ENCODE results near the gene CCDC188.

The CCDC188 gene
- 0 to 0.54 (median 0.31) reads per million in 4 donors for total RNA-seq

DNA sequence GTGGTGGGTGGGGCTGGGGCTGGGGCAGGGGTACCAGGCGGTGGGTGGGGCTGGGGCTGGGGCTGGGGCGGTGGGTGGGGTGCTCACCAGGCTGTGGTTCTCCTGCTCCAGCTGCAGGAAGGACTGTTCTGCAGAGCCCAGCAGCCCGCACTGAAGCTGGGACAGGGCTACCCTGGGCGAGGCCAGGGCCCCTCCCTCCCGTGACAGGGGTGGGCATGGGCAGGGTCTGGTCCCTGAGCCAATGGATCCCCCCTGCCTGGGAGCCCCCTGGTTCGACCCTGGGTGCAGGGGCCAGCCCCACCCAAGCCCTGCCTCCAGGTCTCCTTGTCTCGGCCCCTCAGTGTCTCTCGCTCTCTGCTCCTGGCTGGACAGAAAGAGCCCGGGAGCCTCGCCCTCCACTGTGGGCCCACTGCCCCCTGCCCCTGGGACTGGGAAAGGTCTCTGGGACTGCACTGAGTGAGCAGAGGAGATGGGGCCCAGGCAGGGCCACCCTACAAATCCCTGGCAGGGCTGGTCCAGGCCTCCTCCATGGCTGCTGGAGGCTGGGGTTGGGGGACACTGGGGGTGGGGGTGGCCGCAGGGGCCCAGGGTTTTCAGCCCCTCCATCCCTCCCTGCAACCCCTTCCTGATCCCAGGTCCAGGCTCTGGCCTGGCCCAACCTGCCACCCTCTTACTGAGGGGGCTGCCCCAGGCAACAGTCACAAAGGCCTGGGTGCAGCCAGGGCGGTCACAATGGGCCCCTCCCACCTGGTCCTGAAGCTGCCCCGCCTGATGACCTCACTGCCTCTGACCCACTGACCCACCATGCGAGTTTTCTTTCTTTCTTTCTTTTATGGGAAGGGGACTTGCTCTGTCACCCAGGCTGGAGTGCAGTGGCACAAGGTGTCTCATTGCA, at the start of gene CCDC188:
Gene CCDC188 (minus strand): TSS at position 675 of the 895 bp plus-strand sequence. CDS start 69 bp downstream, at position 606.
- DNase-seq: no peak

- no peak for DNase-seq
Measured at GRCh38 chr22:20199906-20200305, 49.1 kb upstream of the CCDC188 start.

- DNase-seq: no peak
Measured at GRCh38 chr22:20199413-20199842, 48.6 kb upstream of the CCDC188 start.

- DNase-seq: no peak
Measured at GRCh38 chr22:20198557-20199319, 47.9 kb upstream of the CCDC188 start.

DNA sequence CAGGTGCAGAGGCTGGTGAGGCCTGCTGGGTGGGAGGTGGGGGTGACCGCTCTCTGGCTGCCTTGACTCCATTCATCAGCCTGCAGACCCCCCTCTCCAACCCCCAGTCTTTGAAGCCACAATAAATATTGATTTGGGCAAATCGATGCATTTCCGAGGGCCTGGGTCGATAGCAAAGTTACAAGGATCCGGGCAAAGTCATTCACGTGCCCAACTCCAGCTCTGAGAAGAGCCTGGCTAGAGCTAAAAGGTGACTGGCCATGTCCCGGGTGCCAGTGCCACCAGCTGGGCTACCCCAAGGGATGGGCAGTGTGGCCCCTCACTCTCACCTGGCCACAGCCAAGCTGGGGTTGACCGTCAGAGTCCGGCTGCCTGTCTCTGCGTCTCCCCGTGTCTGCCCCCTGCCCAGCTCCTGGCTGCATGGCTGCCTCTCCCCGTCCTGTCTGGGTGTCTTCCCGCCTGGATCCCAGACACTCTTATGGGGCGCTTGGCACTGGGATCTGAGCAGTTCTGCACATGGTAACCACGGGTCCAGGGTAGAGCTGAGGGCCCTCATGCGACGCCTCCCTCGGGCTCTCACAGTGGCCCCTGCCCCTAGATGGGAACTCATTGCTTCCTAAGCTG, 46.7 kb upstream of the CCDC188 start:
- DNase-seq: no peak

GRCh38 chr22:20196094-20196842, 45.4 kb upstream of the CCDC188 start:
- no peak for DNase-seq

- DNase-seq: no peak
Measured at GRCh38 chr22:20194681-20195593, 44.1 kb upstream of the CCDC188 start.

DNA sequence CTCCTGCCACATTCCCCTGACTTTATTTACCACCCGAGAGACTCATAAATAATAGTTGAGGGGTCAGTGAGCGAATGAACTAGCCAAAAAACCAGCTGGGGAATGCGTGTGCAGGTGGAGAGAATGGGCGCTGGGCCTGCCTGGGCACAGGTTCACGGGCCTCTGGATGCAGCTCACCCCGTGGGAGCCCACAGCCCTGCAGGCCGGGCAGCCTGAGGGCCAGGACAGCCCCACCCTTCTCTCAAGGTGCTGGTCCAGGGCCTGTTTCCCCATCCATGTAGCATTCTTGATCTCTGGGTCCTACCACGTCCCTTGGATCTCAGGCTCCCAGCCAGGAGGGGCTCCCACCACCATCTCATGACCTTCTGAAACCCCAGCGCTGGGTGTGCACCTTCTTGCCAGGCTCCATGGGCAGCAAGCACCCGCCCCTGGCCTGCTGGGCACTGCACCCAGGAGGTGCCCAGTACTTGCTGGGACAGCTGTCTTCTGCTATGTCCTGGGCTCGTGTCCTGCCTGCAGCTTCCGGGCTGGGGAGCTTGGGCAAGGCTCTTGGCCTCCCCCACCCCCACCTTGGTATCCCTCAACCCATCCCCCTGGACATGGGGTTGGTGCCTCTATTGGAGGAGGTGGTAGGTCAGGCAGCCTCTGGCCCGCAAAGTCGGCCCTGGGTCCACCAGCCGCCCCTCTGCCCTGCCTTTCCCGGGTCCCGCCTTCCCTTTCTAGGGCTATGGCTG, 43.1 kb upstream of the CCDC188 start:
- DNase-seq: no peak

DNA sequence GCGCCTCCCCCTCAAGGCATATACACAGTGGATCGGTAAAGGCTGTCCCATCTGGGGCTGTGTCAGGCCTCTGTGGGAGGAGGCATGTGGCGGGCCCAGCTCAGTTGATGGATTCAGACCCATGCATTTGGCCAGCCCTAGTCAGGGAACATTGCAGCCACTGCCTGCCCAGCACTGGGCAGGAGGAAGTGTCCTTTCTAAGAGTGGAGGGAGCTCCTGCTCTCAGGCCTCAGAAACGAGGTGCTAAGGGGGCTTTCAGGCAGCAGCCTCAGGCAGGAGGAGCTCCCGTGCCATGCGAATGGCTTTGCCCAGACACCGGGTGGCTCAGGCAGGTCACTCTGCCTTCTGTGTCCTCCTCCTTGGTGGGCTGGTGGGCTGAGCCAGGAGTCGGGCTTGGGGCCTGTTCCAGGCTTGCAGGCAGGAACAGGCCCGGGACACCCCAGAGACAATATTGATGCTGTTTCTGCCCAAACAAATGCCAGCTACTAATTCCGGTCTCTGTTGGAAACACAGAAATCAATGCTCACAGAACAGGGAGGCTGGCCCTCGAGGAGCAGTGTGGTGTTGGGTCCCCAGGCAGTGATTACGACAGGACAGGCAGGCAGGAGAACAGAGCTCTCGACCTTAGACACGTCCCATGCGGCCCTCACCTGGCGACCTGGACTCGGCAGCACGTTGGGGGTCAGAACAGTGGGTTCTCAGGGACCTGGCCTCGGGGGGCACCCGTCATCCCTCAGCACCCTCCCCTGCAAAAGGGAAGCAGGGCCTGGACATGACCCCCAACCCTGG, 42.3 kb upstream of the CCDC188 start:
- DNase-seq: no peak

- DNase-seq: no peak
Measured at GRCh38 chr22:20192293-20192971, 41.6 kb upstream of the CCDC188 start.

- no peak for DNase-seq
Measured at GRCh38 chr22:20191803-20192202, 40.9 kb upstream of the CCDC188 start.

DNA sequence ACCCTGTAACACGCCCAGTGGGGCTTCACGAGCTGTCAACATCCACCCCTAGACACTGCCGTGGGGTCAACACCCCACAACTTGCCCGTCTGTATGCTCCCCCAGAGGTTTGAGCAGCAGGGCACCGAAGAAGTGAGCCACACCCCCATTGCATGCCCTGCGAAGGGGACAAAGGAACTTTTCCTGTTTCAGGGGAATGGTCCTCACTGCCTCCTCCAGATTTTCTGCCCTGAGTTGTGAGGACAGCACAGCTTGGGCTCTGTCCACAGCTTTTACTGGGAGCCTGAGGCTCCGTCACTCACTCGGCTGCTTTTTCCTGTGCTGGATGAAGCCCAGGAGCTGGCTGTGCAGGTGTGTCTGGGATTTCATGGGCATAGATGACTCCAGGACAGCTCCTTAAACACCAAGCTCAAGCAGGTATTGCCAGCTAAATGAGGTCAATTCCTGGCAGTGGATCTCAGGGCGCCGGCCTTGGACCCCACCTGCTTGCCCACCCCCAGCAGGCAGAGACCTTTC, 40.2 kb upstream of the CCDC188 start:
- no peak for DNase-seq

DNA sequence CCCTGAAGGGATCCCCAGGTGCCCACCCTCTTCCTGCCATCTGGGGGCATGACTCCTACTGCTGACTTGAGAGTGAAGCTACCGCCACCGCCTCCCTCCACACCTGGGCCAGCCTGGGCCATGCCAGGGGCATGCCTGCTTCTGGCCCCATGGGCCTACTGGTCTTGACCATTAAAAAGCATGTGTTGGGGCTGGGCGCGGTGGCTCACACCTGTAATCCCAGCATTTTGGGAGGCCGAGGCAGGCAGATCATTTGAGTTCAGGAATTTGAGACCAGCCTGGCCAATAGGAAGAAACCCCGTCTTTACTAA, 37.7 kb upstream of the CCDC188 start:
- DNase-seq: no peak

GRCh38 chr22:20187777-20188566, 37.1 kb upstream of the CCDC188 start:
- DNase-seq: no peak

DNA sequence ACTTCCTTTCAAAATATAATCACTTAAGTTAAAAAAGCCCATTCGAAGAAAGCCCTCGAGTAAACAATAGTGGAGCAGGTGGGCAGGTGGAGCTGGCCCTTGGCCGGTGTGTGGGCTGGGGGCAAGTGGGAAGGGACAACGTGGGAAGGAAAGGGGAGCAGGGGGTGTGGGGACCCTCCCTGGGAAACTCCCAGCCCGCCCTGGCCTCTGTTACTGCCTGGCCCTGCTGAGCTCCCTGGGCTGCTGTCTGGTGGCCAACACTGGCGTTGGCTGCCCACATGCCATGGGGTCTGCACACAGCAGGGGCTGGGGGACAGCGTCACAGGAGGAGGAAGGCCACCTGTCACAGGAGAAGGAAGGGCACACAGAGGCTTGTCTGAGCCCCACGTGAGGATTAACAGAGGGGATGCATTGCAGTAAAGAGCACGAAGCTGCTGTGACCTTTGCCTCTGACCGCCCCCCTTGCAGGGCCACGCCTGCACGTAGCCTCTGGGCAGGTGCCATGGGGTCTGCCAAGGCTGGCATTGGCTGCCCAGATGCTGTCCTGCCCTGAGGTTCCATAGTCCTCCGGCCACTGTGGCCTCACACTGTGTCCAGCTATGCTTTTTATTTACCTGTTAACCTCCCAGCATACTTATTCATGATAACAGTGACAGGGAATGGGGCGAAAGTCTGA, 36.2 kb upstream of the CCDC188 start:
- DNase-seq: no peak

GRCh38 chr22:20186183-20186870, 35.5 kb upstream of the CCDC188 start:
- no peak for DNase-seq

GRCh38 chr22:20185750-20186149, 34.9 kb upstream of the CCDC188 start:
- DNase-seq: no peak

Data from T-helper 1 cell (primary cell).